SK-N-SH (cell line): ENCODE measurements around the gene NYAP1. TPM values are rescaled to one million over a fixed set of nuclear protein-coding genes. Genes with fewer than 3 reads are reported as not detected.

Source experiments
- CTCF ChIA-PET: fragments of 300-600, 350-600 bp; formaldehyde crosslinking; extraction: SDS; loops from one replicate; lab custom pipeline; 2021; lab: Yijun Ruan, JAX
- POLR2A ChIA-PET: fragments of 350-600 bp; sonication (Branson Sonifier 250); formaldehyde crosslinking; extraction: SDS; loops from one replicate; lab custom pipeline; 2020; ENCODE audit warnings: antibody characterized with exemption, inconsistent platforms; lab: Yijun Ruan, JAX
- DNase-seq: peaks from one replicate; pipeline ENCODE4 v3.0.0; 2012
- H2AFZ ChIP-seq: fragments of 200-600 bp; sonication (generic); 2 replicates; pipeline ENCODE4 v1.8.1; 2016; ENCODE audit warnings: antibody characterized with exemption, mild to moderate bottlenecking, low read depth
- H3F3A ChIP-seq: fragments of 200-600 bp; sonication (generic); replicated peaks from 2 replicates; pipeline ENCODE3; 2016; ENCODE audit warnings: antibody characterized with exemption, mild to moderate bottlenecking; ENCODE audit not compliant: insufficient read depth
- H3K27ac ChIP-seq, 2 experiments: fragments of 200-500 bp in 1 of 2; fragments of 200-600 bp in 1 of 2; sonication (Bioruptor generic) in 1 of 2; sonication (generic), shearing (Covaris generic) in 1 of 2; 2 replicates each; pipeline versions ENCODE4 v1.5.1 to v1.6.1; 2014 to 2016; ENCODE audit warnings: low read depth in 2 of 2, inconsistent platforms in 1 of 2, low read length in 1 of 2, mild to moderate bottlenecking in 1 of 2, mixed read lengths in 1 of 2
- H3K27me3 ChIP-seq: fragments of 200-600 bp; sonication (generic), shearing (Covaris generic); 2 replicates; pipeline ENCODE4 v1.6.1; 2016; ENCODE audit warnings: mixed run types; ENCODE audit not compliant: insufficient read depth
- H3K36me3 ChIP-seq, 2 experiments: fragments of 200-500 bp in 1 of 2; fragments of 200-600 bp in 1 of 2; sonication (Bioruptor generic) in 1 of 2; sonication (generic) in 1 of 2; replicated peaks in 1 of 2; 2 replicates each; pipeline versions ENCODE3 to v1.5.1; 2014 to 2016; ENCODE audit warnings: low read length in 1 of 2, mild to moderate bottlenecking in 1 of 2; ENCODE audit not compliant: insufficient read depth in 2 of 2, control insufficient read depth in 1 of 2
- H3K4me1 ChIP-seq, 2 experiments: fragments of 200-500 bp in 1 of 2; fragments of 200-600 bp in 1 of 2; sonication (Bioruptor generic) in 1 of 2; sonication (generic), shearing (Covaris generic) in 1 of 2; 2 replicates each; pipeline versions ENCODE4 v1.5.1 to v1.6.1; 2014 to 2016; ENCODE audit warnings: low read depth in 1 of 2, low read length in 1 of 2, mixed run types in 1 of 2; ENCODE audit not compliant: insufficient read depth in 2 of 2, control insufficient read depth in 1 of 2
- H3K4me2 ChIP-seq: fragments of 200-600 bp; sonication (generic), shearing (Covaris generic); 2 replicates; pipeline ENCODE4 v1.6.1; 2017; ENCODE audit warnings: mixed run types
- H3K4me3 ChIP-seq, 2 experiments: fragments of 200-500 bp in 1 of 2; fragments of 200-600 bp in 1 of 2; sonication (Bioruptor generic) in 1 of 2; sonication (generic), shearing (Covaris generic) in 1 of 2; 2 replicates each; pipeline versions ENCODE4 v1.5.1 to v1.8.1; 2014 to 2016; ENCODE audit warnings: low read depth in 2 of 2, inconsistent platforms in 1 of 2, low read length in 1 of 2, mild to moderate bottlenecking in 1 of 2, mixed read lengths in 1 of 2, moderate library complexity in 1 of 2
- H3K79me2 ChIP-seq: fragments of 200-600 bp; sonication (generic); 2 replicates; pipeline ENCODE4 v1.8.1; 2017; ENCODE audit warnings: mild to moderate bottlenecking; ENCODE audit not compliant: insufficient read depth
- H3K9ac ChIP-seq: fragments of 200-600 bp; sonication (generic); 2 replicates; pipeline ENCODE4 v1.6.1; 2017; ENCODE audit warnings: mixed run types
- H3K9me2 ChIP-seq: fragments of 200-600 bp; sonication (generic); 2 replicates; pipeline ENCODE4 v1.6.1; 2017; ENCODE audit warnings: mixed run types
- H3K9me3 ChIP-seq: fragments of 200-600 bp; sonication (generic); 2 replicates; pipeline ENCODE4 v1.6.1; 2017; ENCODE audit warnings: mixed run types, mild to moderate bottlenecking, moderate library complexity
- H4K20me1 ChIP-seq: fragments of 200-600 bp; sonication (generic); 2 replicates; pipeline ENCODE4 v1.6.1; 2017; ENCODE audit warnings: mild to moderate bottlenecking, mixed run types; ENCODE audit not compliant: insufficient read depth
- CHD2 ChIP-seq: fragments of 150-350 bp; IDR thresholded peaks from 2 replicates; pipeline ENCODE4 v1.6.1; 2018; ENCODE audit warnings: low read length; ENCODE audit not compliant: partially characterized antibody
- ELF1 ChIP-seq: IDR thresholded peaks from 2 replicates; pipeline ENCODE4 v1.4.0; 2012
- EP300 ChIP-seq, 2 experiments: IDR thresholded peaks; 2 replicates each; pipeline versions ENCODE4 v1.4.0 to v1.6.1; 2012; ENCODE audit warnings: borderline replicate concordance in 1 of 2, low read depth in 1 of 2, low read length in 1 of 2
- FOSL2 ChIP-seq: IDR thresholded peaks from 2 replicates; pipeline ENCODE4 v1.4.0; 2012; ENCODE audit warnings: low read depth, mild to moderate bottlenecking, moderate library complexity, borderline replicate concordance
- FOXJ3 ChIP-seq: sonication (generic); formaldehyde crosslinking; IDR thresholded peaks from 2 replicates; pipeline ENCODE4 v1.5.1; 2020; ENCODE audit warnings: mild to moderate bottlenecking, missing genetic modification reagents
- GABPA ChIP-seq: IDR thresholded peaks from 2 replicates; pipeline ENCODE4 v1.4.0; 2012; ENCODE audit warnings: low read depth, mild to moderate bottlenecking
- JUND ChIP-seq: IDR thresholded peaks from 2 replicates; pipeline ENCODE4 v1.4.0; 2012
- MEF2A ChIP-seq: IDR thresholded peaks from 2 replicates; pipeline ENCODE4 v1.4.0; 2012; ENCODE audit warnings: low read depth, borderline replicate concordance
- MXI1 ChIP-seq: IDR thresholded peaks from 2 replicates; pipeline ENCODE4 v1.6.1; 2012; ENCODE audit warnings: mild to moderate bottlenecking, low read depth, low read length, improper control_type of control experiment
- NFIC ChIP-seq: IDR thresholded peaks from 2 replicates; pipeline ENCODE4 v1.4.0; 2012; ENCODE audit warnings: borderline replicate concordance
- POLR2AphosphoS5 ChIP-seq: IDR thresholded peaks from 2 replicates; pipeline ENCODE4 v1.6.1; 2012; ENCODE audit warnings: low read depth, low read length
- RAD21 ChIP-seq: IDR thresholded peaks from 2 replicates; pipeline ENCODE4 v1.6.1; 2012; ENCODE audit warnings: mild to moderate bottlenecking, low read length
- RCOR1 ChIP-seq: fragments of 150-350 bp; IDR thresholded peaks from 2 replicates; pipeline ENCODE4 v1.6.1; 2017; ENCODE audit warnings: antibody characterized with exemption, low read length
- RFX5 ChIP-seq: IDR thresholded peaks from 2 replicates; pipeline ENCODE4 v1.6.1; 2012; ENCODE audit warnings: mild to moderate bottlenecking, improper control_type of control experiment, low read length
- SIN3A ChIP-seq: IDR thresholded peaks from 2 replicates; pipeline ENCODE4 v1.6.1; 2012; ENCODE audit warnings: low read depth, mild to moderate bottlenecking, low read length, moderate library complexity, borderline replicate concordance
- TEAD4 ChIP-seq: IDR thresholded peaks from 2 replicates; pipeline ENCODE4 v1.4.0; 2012; ENCODE audit warnings: mild to moderate bottlenecking, borderline replicate concordance; ENCODE audit not compliant: insufficient read depth
- YY1 ChIP-seq: IDR thresholded peaks from 2 replicates; pipeline ENCODE4 v1.4.0; 2012; ENCODE audit warnings: low read depth, mild to moderate bottlenecking
- WGBS: methylation state at CpG from one replicate; pipeline ENCODE4 v1.1.6; 2017; ENCODE audit warnings: low lambda C conversion rate; 5-methylcytosine and 5-hydroxymethylcytosine counted together
- polyA plus RNA-seq, 3 experiments: library from polyadenylated mRNA; depleted of rRNA; stranded (reverse); fragments of >200 nt; gene quantifications; 2 replicates each; pipeline ENCODE4 v1.2.3, GENCODE V29; 2012
- TF ChIP-seq, protein P1 (sequence below): fragments of 150-350 bp; IDR thresholded peaks from 2 replicates; pipeline ENCODE4 v1.6.1; 2017; ENCODE audit warnings: antibody characterized with exemption, low read length, low read depth, borderline replicate concordance
- TF ChIP-seq, protein P2 (sequence below): IDR thresholded peaks from 2 replicates; pipeline ENCODE4; 2012
- TF ChIP-seq, protein P3 (sequence below): IDR thresholded peaks from 2 replicates; pipeline ENCODE4 v1.4.0; 2012; ENCODE audit warnings: low read depth

NYAP1 gene
- polyA plus RNA-seq, 1 of the 3 experiments (the other 2 are of a cell fraction): 6.0 TPM

DNA sequence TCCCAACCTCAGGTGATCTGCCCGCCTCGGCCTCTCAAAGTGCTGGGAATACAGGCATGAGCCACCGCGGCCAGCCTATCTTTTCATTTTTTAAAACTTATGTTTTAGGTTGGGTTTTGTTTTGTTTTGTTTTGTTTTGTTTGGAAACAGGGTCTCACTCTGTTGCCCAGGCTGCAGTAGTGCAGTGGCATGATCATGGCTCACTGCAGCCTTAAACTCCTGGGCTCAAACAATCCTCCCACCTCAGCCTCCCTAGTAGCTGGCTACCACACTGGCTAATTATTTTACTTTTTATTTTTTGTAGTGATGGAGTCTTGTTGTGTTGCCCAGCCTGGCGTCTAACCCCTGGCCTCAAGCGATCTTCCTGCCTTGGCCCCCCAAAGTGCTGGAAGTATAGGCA is 35.9 kb downstream of the NYAP1 start:
- Histone ChIP-seq H3F3A (peaks cover 6% of the 10 kb centered on the region), H3K4me3 (no peak overlapping the region), H3K27ac (no peak overlapping the region), H3K27me3 (no peaks in the 10 kb centered on the region), H3K4me1 (peaks cover 12 to 16% of the 10 kb centered on the region in 2 experiments; a peak in 3 of 4 replicates), H3K36me3 (no peaks in the 10 kb centered on the region), H4K20me1 (no peaks in the 10 kb centered on the region), H3K9me3 (no peaks in the 10 kb centered on the region), H3K4me2 (no peak overlapping the region), H3K9me2 (no peaks in the 10 kb centered on the region), H3K9ac (no peak overlapping the region), H2AFZ (no peak overlapping the region), H3K79me2 (no peaks in the 10 kb centered on the region)
- DNase-seq: no peak
- ChIA-PET CTCF (interaction anchor here (0.6 to 1.2 kb wide), 2 partner anchors 30 to 44 kb away, joined by 3 to 4 read pairs; no protein-coding TSS in a partner anchor), POLR2A (no interaction called here)
- 86% methylated on average over 6 of the region's 6 CpGs for WGBS
- TF ChIP-seq EP300 (IDR thresholded peaks at IDR 0.05; ENCODE audit: borderline replicate concordance in 1 of 2, low read depth in 1 of 2, low read length in 1 of 2) (no peak), MXI1 (no peak), RFX5 (no peak), CHD2 (no peak), FOXJ3 (CRISPR knock-in tag) (no peak), GABPA (no peak), NFIC (no peak), JUND (no peak), TEAD4 (no peak), SIN3A (no peak), RCOR1 (no peak), MEF2A (no peak), YY1 (no peak), FOSL2 (no peak), ELF1 (no peak)
- TF ChIP-seq, protein P1, sequence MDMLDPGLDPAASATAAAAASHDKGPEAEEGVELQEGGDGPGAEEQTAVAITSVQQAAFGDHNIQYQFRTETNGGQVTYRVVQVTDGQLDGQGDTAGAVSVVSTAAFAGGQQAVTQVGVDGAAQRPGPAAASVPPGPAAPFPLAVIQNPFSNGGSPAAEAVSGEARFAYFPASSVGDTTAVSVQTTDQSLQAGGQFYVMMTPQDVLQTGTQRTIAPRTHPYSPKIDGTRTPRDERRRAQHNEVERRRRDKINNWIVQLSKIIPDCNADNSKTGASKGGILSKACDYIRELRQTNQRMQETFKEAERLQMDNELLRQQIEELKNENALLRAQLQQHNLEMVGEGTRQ: no peak
- TF ChIP-seq, protein P2, sequence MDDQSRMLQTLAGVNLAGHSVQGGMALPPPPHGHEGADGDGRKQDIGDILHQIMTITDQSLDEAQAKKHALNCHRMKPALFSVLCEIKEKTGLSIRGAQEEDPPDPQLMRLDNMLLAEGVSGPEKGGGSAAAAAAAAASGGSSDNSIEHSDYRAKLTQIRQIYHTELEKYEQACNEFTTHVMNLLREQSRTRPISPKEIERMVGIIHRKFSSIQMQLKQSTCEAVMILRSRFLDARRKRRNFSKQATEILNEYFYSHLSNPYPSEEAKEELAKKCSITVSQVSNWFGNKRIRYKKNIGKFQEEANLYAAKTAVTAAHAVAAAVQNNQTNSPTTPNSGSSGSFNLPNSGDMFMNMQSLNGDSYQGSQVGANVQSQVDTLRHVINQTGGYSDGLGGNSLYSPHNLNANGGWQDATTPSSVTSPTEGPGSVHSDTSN: no peak

DNA sequence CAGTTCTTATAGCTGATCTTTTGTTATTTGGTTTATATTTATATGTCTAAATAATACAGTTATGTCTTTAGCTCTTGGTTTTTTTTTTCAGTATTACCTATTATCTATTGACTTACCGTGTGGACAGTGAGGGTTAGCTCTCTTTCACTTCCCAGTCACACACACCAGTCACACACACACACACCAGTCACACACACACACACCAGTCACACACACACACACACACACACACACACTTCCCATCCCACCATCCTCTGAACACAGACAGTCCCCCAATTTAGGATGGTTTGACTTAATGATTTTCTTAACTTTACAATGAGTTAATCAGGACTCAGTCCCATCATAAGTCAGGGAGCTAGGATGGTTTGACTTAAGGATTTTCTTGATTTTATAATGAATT is 36.4 kb downstream of the NYAP1 start:
- no peaks in the 10 kb centered on the region for H3K79me2 ChIP-seq
- peaks cover 6% of the 10 kb centered on the region for H3F3A ChIP-seq
- DNase-seq: no peak
- peaks cover 9 to 11% of the 10 kb centered on the region in 2 experiments; a peak in 3 of 4 replicates for H3K4me1 ChIP-seq
- no peak overlapping the region for H3K4me2 ChIP-seq
- no peaks in the 10 kb centered on the region for H3K27me3 ChIP-seq
- no peak overlapping the region for H3K4me3 ChIP-seq
- CTCF ChIA-PET: interaction anchor here (0.7 to 1.6 kb wide), 4 partner anchors 14 to 70 kb away, joined by 3 to 4 read pairs (median 4); no protein-coding TSS in a partner anchor
- POLR2A ChIA-PET: no interaction called here
- H4K20me1 ChIP-seq: no peaks in the 10 kb centered on the region
- H3K9ac ChIP-seq: no peak overlapping the region
- no peaks in the 10 kb centered on the region for H3K9me3 ChIP-seq
- no peaks in the 10 kb centered on the region for H3K36me3 ChIP-seq
- 33% methylated on average over 1 of the region's 1 CpG for WGBS
- no peak overlapping the region for H3K27ac ChIP-seq
- TF ChIP-seq POLR2AphosphoS5 (no peak), RFX5 (no peak), CHD2 (no peak), RAD21 (no peak)
- TF ChIP-seq, protein P1: no peak
- TF ChIP-seq, protein P3, sequence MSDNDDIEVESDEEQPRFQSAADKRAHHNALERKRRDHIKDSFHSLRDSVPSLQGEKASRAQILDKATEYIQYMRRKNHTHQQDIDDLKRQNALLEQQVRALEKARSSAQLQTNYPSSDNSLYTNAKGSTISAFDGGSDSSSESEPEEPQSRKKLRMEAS: no peak
- no peak overlapping the region for H2AFZ ChIP-seq
- no peaks in the 10 kb centered on the region for H3K9me2 ChIP-seq
